GM10248 (cell line): ENCODE data around the gene PHOSPHO2.

Source experiments
- CTCF ChIA-PET: fragments of 300-600 bp; sonication (Branson Sonifier 250); formaldehyde crosslinking; extraction: SDS; loops from one replicate; lab custom pipeline; 2021; ENCODE audit warnings: antibody characterized with exemption; lab: Yijun Ruan, JAX
- POLR2A ChIA-PET: fragments of 350-650 bp; sonication (Branson Sonifier 250); formaldehyde crosslinking; extraction: SDS; loops from one replicate; lab custom pipeline; 2020; ENCODE audit warnings: antibody characterized with exemption; lab: Yijun Ruan, JAX
- DNase-seq: peaks from one replicate; pipeline ENCODE4 v3.0.0; 2012; ENCODE audit errors: extremely low spot score
- TF ChIP-seq, protein P1 (sequence below): IDR thresholded peaks from 2 replicates; pipeline ENCODE4 v1.5.1; 2012; ENCODE audit warnings: mild to moderate bottlenecking, low read depth; ENCODE audit errors: extremely low read depth, missing control alignments, control extremely low read depth

Gene PHOSPHO2

DNA sequence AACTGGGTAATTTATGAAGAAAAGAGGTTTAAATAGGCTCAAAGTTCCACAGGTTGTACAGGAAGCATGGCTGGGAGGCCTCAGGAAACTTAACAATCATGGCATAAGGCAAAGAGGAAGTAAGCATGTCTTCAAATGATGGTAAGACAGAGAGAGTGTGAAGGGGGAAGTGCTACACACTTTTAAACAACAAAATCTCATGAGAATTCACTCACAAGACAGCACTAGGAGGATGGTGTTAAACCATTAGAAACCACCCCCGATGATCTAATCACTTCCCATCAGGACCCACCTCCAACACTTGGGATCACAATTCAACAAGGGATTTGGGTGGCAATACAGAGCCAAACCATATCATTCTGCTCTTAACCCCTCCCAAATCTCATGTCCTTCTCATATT lies 34.9 kb upstream of the PHOSPHO2 start:
- CTCF ChIA-PET, result no interaction called here
- TF ChIP-seq, protein P1, sequence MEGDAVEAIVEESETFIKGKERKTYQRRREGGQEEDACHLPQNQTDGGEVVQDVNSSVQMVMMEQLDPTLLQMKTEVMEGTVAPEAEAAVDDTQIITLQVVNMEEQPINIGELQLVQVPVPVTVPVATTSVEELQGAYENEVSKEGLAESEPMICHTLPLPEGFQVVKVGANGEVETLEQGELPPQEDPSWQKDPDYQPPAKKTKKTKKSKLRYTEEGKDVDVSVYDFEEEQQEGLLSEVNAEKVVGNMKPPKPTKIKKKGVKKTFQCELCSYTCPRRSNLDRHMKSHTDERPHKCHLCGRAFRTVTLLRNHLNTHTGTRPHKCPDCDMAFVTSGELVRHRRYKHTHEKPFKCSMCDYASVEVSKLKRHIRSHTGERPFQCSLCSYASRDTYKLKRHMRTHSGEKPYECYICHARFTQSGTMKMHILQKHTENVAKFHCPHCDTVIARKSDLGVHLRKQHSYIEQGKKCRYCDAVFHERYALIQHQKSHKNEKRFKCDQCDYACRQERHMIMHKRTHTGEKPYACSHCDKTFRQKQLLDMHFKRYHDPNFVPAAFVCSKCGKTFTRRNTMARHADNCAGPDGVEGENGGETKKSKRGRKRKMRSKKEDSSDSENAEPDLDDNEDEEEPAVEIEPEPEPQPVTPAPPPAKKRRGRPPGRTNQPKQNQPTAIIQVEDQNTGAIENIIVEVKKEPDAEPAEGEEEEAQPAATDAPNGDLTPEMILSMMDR, result no peak
- POLR2A ChIA-PET, result no interaction called here
- no peak for DNase-seq

DNA sequence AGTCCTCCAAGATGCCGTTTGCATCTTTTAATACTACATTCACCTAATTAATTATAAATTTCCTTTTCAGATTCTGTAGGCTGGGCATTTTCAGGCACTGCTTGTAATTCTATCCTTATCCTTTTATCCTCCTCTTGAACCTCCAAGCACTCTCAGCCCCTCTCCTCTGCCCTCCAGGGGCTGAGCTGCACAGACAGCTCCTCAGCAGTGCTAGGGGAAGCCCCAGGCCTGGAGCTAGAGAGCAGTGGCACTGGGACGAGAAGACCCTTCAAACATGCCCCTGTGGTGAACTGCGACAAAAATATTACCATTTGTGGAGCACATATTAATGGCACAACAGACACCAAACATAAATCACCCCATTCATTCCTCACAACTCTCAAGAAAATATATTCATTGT lies 33.0 kb upstream of the PHOSPHO2 start:
- ChIA-PET POLR2A (no interaction called here), CTCF (interaction anchor here (0.8 to 0.9 kb wide), 2 partner anchors 9 to 41 kb away, joined by 3 to 4 read pairs; no protein-coding TSS in a partner anchor)
- TF ChIP-seq, protein P1, result no peak
- DNase-seq, result no peak

DNA sequence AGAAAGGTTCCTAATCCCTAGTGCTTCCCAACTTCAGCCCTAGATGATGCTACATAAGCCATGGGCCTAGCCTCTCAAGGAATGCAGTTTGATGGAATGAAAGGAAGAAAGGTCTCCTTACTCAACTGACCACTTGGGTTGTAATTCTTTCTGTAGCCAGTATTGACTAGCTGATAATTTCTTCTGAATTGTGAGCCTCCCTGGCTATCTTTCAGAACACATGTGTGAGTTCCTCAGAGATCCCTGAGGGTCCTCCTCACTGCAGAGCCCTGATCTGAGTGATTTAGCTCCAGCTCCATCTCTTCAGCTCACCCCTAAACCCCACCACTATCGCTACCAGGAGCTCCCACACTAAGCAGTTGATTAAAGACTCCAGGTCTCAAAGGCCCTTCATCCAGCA lies 31.5 kb upstream of the PHOSPHO2 start:
- POLR2A ChIA-PET, result no interaction called here
- TF ChIP-seq, protein P1, result no peak
- DNase-seq, result no peak
- CTCF ChIA-PET, result no interaction called here

DNA sequence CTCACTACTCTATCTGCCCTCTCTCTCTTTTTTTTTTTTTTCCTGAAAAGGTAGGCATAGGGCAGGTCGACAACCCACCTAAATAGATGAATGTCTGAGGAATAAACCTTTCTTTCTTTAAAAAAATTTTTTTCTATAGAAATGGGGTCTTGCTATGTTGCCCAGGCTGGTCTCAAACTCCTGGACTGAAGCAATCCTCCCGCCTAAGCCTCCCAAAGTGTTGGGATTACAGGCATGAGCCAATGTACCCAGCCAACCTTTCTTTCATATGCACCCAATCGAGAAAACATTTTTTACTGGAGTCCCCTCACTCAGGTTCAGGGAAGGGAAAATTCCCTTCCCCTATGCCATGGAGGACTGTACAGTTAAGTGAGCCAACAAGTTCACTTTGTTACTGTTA lies 31.0 kb upstream of the PHOSPHO2 start:
- ChIA-PET POLR2A (no interaction called here), CTCF (interaction anchor here (0.7 to 1.4 kb wide), 2 partner anchors 9 to 20 kb away, joined by 3 read pairs; no protein-coding TSS in a partner anchor)
- TF ChIP-seq, protein P1, result no peak
- DNase-seq, result no peak

DNA sequence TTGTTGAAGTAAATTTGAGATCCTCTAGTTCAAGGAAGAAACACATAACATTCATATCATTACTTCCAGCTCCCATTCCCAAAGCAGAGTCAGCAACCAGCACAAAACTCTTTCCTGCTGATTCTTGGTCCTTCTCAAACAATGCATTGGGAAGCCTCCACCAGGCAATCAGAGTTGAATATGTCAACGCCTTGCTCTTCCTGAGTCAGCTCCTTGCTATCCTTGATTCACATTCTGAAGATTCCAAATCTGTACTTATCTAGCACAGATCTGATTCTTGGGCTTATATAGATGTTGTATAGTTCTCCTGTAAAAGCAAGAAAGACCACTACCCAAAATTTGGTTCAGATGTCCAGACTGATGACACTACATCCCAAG lies 29.7 kb upstream of the PHOSPHO2 start:
- POLR2A ChIA-PET, result no interaction called here
- TF ChIP-seq, protein P1, result no peak
- CTCF ChIA-PET, result interaction anchor here (1.4 kb wide), 1 partner anchor 8 kb away, joined by 3 read pairs; no protein-coding TSS in a partner anchor

DNA sequence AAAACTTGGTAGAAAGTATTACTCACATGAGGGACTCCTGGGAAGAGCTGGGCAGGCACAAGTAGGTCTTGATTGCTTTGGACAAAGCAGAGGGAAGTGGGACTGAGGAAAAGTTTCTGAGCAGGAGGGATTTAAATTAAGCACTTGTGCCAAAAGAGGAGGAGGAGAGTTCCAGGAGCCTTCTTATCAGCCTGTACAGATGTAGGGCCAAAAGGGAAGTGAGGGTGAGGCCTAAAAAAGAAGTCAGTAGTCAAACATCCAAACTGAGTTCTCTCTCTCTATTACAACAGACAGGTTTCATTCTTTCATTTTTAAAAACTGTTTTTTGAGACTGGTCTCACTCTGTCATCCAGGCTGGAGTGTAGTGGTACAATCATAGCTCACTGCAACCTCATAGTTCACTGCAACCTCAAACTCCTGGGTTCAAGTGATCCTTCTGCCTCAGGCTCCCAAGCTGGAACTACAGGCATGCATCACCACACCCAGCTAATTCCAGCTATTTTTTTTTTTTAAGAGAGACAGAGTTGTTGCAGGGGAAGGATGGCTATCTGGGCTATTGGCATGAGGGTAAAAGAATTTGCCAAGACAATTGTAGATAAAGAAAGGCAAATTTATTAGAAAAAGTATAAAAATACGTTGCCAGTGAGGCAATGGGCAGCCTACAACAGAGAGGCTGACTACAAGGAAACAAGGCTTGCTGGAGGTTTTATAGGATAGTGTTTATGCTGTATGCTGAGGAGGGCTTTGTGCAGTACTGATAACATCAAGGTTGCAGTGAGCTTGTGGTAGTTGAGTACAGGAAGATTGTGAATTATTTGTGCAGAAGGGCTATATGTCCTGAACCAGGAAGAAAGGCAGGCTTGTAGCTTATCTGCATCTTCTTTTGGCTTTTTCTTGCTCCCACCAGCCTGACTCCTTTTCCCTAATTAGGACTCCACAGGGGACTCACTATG lies 29.0 kb upstream of the PHOSPHO2 start:
- no peak for DNase-seq
- TF ChIP-seq, protein P1, result no peak
- ChIA-PET POLR2A (no interaction called here), CTCF (no interaction called here)

More for the DNA sequence above, 29.7 kb upstream of the PHOSPHO2 start:
- no peak for DNase-seq
